GM12801 (cell line): ENCODE data around the gene CD226.

Experiments used
- TF ChIP-seq, protein P1 (sequence below): IDR thresholded peaks from one replicate; pipeline ENCODE4 v1.5.1; 2011; ENCODE audit warnings: control low read depth; ENCODE audit not compliant: insufficient read length; ENCODE audit errors: extremely low read depth

CD226 gene

DNA sequence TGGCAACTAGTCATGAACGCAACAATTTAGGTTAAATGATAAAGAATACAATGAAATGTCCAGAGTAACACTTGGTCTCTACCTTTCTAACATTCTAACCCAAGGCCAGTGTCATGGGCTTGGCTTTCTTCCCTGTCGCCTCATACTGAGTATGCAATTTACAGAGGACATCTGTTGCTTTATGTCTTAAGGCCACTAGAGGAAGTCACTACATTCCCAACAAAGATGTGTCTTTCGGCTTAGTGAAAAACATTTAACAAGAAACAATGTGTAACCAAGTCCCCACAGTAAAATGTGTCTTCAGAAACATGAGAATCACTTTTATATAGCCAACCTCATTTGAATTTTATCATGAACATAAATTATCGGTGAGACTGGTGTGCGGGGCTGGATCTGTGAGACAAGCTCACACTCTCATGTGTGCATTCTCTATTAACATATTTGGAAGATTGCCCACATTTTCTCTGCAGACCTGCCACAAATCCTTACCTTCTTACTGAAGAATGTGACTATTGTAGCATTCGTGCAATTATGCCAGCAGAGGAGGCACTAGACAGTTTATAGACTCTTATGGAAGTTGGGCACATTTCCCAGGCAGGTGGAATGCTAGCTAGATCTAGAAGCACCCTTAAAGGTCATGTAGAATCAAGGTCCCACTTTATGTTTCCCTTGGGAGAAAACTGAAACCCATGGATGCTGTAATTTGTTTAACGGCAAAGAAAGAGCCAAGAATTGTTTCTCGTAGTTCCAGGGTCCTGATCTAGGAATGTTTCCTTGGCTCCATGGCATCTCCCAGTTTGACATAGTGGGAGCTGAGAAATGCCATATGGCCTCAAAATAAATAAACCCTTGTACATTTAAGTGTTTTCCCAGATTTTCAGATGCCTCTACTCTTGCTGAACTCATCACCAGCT is 101.8 kb downstream of the CD226 start:
- TF ChIP-seq, protein P1, sequence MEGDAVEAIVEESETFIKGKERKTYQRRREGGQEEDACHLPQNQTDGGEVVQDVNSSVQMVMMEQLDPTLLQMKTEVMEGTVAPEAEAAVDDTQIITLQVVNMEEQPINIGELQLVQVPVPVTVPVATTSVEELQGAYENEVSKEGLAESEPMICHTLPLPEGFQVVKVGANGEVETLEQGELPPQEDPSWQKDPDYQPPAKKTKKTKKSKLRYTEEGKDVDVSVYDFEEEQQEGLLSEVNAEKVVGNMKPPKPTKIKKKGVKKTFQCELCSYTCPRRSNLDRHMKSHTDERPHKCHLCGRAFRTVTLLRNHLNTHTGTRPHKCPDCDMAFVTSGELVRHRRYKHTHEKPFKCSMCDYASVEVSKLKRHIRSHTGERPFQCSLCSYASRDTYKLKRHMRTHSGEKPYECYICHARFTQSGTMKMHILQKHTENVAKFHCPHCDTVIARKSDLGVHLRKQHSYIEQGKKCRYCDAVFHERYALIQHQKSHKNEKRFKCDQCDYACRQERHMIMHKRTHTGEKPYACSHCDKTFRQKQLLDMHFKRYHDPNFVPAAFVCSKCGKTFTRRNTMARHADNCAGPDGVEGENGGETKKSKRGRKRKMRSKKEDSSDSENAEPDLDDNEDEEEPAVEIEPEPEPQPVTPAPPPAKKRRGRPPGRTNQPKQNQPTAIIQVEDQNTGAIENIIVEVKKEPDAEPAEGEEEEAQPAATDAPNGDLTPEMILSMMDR, result no peak

DNA sequence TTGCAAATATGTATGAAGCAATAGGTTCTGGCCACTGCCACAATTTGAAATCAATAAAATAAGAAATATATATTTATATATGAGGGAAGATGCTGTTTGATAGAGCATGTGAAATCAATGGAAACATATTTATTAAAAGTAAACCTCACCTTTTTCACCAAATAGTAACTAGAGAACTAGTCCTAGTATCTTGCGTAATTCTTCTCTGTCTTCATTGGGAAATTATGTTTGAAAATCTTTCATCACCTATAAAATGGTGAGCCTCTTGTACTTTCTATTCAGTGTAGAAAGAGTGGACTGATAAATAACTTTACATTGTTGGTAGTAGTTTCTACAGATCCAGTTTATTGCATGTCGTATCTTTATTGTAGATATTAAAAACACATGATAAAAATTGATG is 103.0 kb downstream of the CD226 start:
- TF ChIP-seq, protein P1, result no peak

- TF ChIP-seq, protein P1, result no peak
Observed at GRCh38 chr18:69843015-69843414, 104.7 kb downstream of the CD226 start.

GRCh38 chr18:69841117-69841516 is 106.6 kb downstream of the CD226 start:
- TF ChIP-seq, protein P1, result no peak

DNA sequence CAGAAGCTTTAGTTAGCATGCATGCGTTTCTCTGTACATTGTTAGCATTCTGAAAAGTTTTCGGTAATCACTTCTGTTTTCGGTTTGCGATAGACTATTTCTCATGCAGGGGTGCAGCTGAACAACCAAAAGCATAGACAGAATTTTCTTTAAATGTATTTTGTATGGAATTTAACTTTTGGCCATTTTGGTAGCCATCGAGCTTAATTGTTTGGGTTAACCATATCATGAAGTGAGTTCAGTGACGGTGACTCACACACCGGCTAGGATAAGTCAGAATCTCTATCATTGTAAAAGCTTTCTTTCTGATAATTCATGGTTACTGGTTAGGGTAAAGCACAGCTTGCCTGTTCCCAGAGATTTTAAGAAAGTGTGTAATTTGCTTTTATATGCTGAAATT is 107.2 kb downstream of the CD226 start:
- TF ChIP-seq, protein P1, result no peak

- TF ChIP-seq, protein P1, result no peak
Observed at GRCh38 chr18:69840001-69840400, 107.7 kb downstream of the CD226 start.

- TF ChIP-seq, protein P1, result no peak
Observed at GRCh38 chr18:69839497-69839896, 108.2 kb downstream of the CD226 start.
